ENCODE results near the gene DOCK2.

The DOCK2 gene

DNA sequence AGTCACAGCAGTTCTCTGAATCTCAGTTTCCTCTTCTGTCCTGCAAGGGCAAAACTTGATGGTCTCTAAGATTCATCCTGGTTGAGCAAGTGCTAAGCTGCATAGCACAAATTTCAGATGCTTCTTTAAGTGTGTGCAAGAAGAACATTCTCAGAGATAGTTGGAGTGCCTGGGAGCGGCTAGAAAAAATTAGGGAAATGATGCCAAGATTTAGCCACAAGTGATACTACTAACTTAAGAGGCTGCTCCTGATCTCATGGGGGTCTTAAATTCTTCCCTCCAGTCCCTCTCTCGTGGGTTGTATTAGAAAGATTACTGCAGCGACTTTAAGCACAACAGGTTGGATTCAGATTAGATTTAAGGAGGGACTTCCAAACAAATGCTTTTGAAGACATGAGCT lies 319.1 kb downstream of the DOCK2 start:
- DNase-seq = no peak

DNA sequence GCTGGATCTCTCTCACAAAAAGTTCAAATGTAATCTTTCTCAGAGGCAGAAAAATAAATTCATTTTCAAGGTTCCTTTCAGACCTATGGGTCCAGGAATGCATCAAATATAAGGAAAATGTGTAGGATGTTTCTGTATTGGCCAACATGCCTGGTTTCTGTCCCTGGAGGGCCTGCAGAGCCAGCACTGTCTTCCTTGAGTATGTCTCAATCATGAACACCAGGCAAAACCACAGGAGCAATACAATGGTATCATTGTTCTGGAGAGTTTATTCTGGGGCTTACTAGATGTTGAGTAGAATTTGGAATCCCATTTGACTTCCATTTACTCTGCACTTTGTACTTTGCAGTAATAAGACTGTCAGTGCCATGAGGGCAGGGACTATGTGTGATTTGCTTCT lies 319.7 kb downstream of the DOCK2 start:
- no peak for DNase-seq

DNA sequence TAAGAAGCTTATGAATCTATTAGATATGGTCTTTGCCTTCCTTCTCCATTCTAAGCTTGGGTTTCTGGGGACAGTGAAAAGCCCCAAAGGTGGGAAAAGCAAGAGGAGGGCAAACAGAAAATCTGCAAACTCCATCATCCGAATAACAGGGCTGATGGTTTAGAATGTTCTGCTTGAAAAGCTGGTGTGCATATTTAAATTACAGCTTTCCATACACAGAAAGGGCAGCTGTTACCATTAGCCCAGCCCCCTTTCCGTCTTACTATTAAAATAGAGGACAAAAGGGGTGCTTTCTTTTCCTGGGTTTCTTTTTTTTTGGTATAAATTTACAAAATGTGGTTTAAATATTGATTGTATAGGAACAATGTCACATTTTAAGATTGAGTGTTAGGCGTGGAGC lies 321.2 kb downstream of the DOCK2 start:
- DNase-seq = no peak

DNA sequence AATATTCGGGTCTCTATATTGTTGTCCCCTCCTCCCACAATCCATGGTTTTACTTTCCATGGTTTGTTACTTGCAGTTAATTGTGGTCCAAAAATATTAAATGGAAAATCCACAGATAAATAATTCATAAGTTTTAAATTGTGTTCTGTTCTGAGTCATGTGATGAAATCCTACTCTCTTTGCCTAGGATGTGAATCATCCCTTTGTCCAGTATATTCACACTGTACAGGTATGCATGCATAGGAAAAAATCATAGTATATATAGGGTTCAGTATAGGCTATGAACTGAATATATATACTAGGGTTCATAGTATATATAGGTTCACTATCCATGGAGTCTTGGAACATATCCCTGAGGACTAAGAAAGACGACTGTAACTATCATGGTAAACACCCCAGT lies 323.6 kb downstream of the DOCK2 start:
- no peak for DNase-seq

DNA sequence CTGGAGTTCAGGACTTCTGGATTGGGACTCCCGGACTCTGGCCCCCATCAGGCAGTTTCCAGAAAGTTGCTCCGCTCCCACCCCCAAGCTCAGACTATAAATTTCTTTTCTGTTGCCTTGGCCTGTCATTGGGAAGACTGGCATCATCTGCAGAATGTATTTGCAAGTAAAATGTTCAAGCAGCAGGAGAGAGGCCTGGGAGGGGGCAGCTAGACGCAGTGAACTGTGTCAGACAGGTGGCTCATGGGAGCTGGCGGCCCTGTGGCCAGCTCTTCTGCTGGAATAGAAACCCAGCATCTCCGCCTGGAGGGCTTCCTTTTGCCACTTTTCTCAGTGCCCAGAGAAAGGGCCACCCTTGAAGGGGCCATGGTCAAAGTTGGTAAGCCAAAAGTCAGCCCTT lies 327.2 kb downstream of the DOCK2 start:
- no peak for DNase-seq

DNA sequence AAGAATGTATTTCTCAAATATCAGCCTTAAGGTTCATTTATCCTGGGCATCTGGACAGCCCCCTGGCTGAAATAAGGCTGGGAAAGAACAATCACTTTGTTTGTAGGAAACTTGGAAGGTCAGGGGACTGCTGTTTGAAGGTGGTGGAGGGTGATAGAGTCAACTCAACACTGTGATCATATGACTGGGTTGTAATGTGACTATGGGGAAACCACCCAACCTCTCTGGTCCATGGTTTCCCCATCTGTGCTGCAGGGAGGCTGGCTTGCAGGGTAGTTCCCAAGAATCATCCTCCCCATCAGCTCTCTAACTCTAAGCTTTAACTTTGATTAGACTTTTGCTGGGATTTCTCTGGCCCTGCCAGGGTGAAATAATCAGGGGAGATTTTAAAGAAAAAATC lies 333.3 kb downstream of the DOCK2 start:
- DNase-seq = no peak

DNA sequence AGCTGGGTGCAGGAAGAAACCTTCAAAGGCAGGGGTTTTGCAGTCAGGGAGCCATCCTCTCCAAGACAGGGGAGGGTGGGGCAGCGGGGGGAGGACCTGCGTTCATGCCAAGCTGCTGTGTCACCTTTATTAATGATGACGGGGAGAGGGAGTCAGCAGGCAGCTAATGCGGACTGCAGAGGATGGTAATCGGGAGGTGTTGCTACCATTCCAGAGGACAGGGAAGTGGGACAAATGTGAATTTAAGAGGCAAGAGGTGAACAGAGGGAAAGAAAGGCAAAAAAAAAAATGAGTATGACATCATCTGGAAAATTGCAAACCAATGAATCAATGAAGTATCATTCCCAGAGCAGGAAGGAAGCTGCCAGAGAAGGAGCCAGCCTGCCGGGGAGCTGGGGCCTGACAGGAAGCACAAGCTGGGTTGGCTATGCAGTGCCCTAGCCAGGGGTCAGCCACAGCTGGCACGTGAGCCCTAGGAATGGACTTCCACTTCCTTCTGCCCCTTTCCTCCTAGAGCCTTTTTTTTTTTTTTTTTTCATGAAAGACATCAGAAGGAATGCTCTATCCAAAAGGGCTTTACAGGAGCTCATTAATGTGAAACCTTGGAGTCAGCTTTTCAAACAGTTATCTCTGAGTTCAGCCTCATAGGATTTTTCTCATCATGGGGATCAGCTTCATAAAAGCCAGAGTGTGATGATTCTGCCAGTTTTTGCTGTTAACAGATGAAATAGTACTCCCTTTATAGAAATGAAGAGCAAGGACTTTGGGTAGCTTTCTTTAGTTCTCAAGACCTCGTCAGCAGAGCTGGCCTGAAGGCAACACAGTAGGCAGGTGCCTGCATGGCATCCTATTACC lies 334.1 kb downstream of the DOCK2 start:
- no peak for DNase-seq

DNA sequence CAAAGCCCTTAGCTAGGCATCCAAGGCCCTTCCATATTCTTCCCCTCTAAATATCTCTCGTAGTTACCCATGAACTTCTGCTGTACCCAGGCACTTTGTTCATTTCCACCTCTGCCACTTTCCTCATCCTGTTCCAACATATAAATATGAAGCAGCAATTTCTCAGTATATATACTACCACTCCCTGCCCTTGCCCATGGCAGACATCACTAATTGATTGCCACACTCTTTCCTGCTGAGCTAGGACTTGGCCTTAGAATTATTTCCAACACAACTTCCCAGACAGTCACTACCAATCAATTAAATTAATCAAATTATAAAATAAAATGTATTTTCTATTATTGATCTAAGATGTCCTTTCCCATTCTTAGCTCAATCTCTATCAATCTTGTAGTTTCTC lies 334.7 kb downstream of the DOCK2 start:
- DNase-seq = no peak

DNA sequence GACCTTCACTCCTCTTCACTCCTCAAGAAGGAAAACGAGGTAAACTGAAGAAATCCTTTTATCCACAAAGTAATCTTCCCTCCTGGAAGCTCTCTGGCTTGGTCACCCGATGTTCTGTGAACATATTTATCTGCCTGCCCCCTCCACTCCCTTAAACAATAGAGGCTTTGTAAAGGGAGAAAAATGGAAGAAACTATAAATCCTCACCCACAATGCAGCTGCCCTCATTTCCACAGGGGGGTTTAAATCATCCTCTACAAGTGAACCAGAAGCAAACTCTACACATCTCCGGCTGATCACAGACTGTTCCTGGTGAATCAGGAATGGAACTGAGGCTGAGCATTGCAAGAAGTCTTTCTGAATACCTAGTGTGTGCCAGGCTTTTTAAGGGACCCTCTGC lies 336.0 kb downstream of the DOCK2 start:
- DNase-seq = no peak

DNA sequence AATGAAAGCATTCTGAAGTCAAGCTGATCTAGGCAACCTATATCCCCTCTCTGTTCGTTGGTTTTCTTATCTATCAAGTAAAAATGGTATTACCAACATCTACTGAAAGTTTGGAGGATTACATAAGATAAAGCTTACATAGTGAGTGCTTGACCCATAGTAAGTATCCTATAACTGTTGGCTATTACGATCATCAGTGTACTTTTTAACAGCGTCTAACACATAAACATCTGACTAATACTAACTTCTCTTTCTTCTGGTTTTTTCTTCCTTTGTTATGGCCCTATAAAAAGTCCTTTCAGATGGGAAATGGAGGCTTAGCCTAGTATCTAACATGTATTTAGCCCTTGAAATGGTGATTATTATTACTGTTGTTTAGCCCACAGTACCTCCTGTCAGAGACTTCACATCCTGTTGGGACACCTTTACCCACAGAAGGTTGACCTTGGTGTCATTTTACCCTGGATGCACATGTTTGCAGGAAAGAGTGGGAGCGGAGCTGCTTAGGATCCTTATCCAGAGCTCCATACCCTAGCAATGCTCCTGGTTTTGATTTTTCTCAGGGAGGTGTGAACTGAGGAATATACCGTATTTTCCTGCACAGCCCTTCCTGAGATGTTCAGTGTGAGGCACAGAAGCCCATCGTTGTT lies 337.2 kb downstream of the DOCK2 start:
- DNase-seq = no peak

DNA sequence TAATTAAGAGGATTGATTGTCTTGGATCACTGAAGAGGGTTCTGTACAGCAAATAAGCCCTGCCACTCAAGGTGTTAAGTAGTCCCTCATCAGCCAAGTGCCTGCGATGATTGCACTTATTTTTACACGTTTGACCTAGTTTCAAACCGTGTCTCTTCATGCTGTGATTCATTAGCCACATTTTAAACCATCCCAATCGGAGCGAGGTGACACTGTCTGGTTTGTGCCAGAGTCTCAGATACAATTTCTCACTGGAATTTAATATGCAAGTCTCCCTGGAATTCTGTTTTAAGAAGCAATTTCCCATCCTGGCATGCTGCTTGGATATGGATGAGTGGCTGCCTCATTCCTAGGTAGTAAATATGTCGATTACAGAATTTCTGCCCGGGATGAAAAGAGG lies 341.6 kb downstream of the DOCK2 start:
- DNase-seq = no peak

DNA sequence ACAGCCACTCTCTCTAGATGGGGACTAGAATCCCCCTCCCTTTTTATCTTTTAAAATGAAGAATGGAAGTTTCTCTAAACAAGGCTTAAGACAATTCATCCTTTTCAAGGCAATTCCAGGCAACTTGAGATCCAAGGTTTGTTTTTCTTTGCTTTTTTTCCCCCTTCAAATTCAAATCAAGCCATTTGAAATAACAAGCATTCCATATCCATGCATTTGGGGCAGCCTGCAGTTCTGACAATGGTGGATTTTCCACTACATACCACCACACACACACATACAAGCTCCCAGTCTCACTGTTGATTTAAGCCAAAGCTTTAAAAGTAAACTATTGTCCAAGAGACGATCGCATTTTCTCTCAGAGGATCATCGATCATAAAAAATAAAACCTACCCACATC lies 342.8 kb downstream of the DOCK2 start:
- no peak for DNase-seq

DNA sequence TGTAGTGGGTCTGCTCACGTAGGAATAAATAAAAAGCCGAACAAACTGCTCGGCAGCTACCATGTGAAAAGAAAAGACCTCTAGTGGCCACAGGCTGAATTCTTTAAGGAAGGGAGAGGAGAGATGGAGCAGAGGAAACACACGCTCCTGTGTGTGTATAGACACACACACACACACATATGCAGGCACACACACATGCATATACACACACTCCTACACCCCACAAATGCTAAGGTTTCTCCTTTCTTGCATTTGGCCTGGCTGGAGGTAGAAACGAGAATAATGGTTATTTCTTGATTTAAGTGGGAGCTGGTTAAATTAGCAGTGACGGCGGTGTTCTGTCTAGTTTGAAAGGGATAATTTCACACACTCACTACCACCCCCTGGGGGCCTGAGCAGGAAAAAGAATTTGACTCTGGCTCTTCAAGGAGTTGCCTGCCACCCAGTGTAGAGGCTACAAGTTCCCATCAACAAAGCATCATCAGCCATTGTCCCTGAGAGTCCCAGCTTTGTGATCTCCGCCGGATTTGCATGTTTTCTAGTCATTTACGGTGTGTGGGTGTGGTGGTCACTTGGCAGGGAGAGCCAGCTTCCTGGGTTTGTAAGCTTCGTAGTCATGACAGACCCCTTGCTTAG lies 343.5 kb downstream of the DOCK2 start, which contains the start of gene INSYN2B:
Gene INSYN2B (minus strand): TSS at position 78 of the 636 bp plus-strand sequence. CDS start 96,597 bp downstream, outside the sequence.
- no peak for DNase-seq

DNA sequence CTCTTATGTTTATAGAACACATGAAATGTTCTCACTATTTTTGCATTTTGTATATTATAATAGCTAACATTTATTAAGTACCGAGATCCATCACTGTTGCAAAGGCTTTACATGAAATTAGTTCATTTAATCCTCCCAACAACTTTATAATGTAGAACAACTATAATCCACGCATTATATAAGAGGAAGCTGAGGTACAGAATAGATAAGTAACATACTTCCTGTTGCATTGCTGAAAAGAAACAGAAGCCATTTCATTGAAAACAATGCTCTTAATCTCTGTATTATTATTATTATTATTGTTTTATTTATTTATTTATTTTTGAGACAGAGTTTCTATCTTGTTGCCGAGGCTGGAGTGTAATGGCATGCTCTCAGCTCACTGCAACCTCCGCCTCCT lies 351.1 kb downstream of the DOCK2 start:
- no peak for DNase-seq

DNA sequence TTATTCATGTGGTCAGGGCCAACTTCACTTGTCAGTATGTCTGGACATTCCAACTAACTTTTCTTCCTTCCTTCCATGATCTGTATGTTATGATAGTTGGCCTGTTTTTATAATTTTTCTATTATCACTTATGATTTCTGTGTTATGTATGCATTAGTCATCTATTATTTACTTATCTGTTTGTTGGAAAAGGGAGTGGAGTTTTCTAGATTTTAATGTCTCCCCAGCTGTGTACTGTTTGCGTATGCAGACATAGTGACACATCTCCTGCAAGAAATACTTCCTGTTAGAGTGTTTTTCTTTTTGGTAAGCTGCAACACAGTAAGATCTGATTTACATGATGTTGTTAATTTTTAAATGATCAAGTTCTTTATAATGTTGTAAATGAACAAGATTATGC lies 351.9 kb downstream of the DOCK2 start:
- DNase-seq = no peak

DNA sequence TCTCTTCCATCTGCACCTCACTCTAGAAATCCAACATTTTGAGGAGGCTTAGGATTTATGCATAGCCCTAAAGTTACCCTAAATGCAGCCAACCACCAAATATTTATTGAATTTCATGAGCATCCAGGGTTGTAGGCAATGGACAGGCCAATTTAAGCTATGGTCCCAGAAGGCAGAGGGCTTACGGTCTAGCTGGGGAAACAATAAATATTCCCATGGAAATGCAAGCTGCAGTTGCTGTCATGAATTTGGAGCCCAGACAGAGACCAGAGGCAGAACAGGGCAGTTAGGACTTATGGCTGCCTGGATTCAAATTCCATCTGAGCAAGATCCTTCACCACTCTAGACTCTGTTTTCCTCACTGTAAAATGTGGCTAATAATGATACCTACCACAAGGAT lies 352.3 kb downstream of the DOCK2 start:
- no peak for DNase-seq

DNA sequence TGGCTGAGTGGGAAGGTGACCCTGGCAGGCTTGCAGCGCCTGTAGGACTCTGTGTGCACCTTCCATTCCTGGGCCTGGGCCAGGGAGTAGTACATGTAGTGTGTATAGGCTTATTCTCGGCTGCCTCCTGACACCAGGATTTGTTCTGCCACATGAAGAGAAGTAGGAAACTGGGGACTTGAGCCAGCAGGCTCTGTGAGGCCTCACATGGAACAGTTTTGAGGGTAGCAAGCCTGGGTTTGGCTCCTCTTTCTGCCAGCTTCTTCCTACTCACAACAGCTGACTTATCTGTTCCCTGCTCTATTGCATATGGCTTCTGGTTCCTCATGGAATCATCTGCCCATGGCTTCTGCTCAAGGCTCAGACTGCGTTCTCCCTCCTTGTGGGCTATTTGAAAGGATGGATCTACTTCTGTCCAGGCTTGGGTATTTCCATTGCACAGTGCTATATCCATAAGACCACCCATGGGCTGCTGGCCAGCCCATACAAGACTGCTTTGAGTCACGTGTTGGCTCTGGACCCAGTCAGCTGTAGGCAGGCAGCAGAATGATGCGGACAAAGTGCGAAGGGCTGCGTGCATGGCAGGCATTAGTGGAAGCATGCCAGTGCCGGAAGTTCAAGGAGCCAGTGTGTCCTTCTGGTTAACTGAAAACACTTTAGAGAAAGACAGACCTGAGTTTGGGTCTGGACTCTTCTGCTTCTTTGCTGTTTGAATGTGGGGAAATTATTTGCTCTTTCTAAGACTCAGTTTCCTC lies 354.2 kb downstream of the DOCK2 start:
- DNase-seq = no peak

DNA sequence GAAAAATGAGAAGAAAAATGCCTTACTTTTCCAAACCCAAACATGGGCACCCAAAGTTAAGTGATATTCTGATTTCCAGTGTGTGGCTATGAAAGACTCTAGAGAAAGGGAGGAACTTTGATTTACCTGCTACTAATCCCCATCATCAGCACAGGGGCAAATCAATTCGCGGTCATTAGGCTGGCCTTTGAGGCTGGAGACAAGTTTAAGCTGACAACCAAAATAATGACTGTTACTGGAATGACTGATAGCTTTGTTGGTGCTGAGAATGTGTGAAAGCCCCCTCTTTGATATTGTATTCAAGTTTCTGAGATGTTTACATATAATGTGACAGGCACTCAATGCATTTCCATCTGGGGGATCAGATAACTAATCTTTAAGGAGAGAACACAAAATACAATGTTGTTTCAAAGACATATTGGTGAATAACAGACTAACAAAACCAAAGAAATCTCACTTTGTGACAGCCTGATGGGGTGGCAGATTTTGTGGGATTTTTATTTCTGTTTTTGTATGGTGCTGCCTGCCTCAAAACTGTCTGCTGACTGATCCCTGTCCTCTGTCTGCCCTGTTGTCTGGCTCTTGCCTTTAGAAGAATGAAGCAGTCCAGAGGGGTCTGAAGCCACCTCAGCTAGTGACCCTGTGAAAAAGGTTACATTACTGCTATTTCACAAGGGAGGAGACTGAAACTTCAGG lies 355.9 kb downstream of the DOCK2 start:
- DNase-seq = no peak

DNA sequence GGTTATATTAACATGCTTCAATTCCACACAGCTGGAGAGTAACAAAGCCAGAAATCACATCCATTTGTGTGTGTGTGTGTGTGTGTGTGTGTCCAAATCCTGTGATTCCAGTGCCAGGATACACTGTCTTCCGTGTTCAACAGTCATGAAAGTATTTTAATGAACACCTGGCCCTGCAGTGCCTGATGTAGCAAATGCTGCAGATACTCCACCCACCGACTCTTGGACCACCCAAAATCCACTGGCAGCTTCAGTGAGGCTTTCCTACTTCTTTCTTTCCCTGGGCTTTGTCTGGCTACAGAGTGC lies 356.4 kb downstream of the DOCK2 start:
- no peak for DNase-seq

DNA sequence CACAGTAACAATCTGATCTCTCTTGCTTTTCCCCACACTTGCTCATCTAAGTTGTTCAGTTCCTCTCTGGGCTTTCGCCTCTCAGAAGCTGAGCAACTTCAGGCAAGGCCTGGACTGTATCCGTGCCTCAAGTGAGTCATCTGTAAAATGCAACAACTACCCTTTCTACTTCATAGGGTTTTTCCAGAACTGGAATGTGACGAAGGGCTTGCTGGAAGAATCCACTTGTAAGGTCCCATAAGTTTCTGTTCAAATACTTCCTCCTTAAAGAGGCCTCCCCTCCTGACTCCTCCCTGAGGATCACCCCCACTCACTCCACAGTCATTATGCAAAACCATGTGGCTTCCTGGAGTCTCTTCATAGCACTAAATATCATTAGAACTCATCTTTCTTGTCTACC lies 360.7 kb downstream of the DOCK2 start:
- DNase-seq = no peak

DNA sequence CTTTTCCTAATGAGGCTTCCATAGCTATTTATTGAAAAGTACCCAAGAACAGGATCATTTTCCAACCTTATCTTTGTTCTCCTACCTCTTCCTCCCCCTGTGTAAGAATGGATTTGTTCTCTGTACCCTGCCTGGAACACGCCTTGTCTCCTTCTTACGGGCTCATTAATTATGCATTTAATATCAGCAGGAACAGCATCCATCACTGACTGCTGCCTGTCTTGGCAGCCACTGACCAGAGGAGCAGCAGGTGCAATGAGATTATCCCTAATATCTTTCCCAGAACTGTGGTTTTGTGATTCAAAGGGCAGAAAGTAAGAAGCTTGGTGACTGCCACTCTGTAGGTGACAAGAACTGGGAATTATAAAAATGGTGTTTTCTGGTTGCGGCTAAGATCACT lies 362.5 kb downstream of the DOCK2 start:
- no peak for DNase-seq

DNA sequence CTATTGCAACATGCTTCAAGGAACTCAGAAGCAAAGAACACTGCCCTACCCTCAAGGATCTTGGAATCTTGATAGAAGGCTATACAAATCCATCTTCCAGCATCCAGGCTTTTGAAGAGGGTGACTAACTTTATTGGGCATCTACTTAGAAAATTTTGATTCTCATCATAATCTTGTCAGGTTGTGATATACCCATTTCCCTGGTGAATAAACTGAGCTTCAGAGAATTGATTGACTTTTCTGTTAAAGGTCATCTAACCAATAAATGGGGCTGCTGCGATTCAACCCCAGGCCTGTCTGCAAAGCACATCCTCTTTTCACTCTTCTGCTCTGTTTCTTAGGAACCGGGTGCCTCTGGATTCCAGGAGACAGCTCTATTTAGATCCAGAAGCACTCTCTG lies 363.1 kb downstream of the DOCK2 start:
- no peak for DNase-seq

DNA sequence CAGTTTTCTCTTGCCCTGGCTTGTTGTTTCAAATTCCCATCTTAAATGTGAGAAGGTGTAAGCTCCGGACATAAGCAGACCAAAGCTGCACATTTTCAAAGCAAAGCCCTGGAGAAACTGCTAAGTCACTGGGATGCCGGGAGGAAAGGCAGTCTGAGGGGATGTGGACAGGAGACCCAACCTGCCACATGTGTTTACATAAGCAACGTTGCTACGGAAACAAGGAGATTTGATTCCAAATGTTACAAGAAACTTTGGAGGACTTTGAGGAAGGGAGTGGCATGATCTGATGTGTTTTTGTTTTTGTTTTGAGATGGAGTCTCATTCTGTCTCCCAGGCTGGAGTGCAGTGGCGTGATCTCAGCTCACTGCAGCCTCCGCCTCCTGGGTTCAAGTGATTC lies 368.9 kb downstream of the DOCK2 start:
- no peak for DNase-seq

Measured in activated naive CD4-positive, alpha-beta T cell treated with anti-CD3 and anti-CD28 coated beads, Interleukin-2, amount 50 U/mL, for 16 hours (primary cell).